Measurements from ENCODE around the gene ADGRA1.

ADGRA1 gene

GRCh38 chr10:133104068-133104962, 16.6 kb downstream of the ADGRA1 start:
- no peak for ATAC-seq (ENCODE audit: insufficient read depth, low read depth)
- H3K36me3 ChIP-seq (ENCODE audit: insufficient read depth, low read length), result no peaks in the 10 kb centered on the region
- TF ChIP-seq CTCF (IDR thresholded peaks at IDR 0.05; ENCODE audit: borderline replicate concordance, extremely low read depth, low read length, poor library complexity, severe bottlenecking), result no peak
- TF ChIP-seq EZH2 (IDR thresholded peaks at IDR 0.05; ENCODE audit: borderline replicate concordance, low read depth, low read length, severe bottlenecking), result no peak
- DNase-seq, result no peak
- no peak overlapping the region for H2AFZ ChIP-seq (ENCODE audit: low read depth, low read length)
- H3K4me3 ChIP-seq (ENCODE audit: low read depth in 1 of 2, low read length in 2 of 2), result no peak overlapping the region
- no peaks in the 10 kb centered on the region for H3K79me2 ChIP-seq (ENCODE audit: insufficient read depth, low read length)
- H3K9me3 ChIP-seq (ENCODE audit: insufficient read depth, low read length, severe bottlenecking), result peaks cover 15% of the 10 kb centered on the region
- no peak overlapping the region for H3K27ac ChIP-seq (ENCODE audit: low read length)
- no peaks in the 10 kb centered on the region for H3K4me1 ChIP-seq (ENCODE audit: insufficient read depth, low read length)
- H3K4me2 ChIP-seq (ENCODE audit: insufficient read depth, low read length), result no peak overlapping the region
- H3K9ac ChIP-seq (ENCODE audit: low read depth, low read length), result no peak overlapping the region
- H4K20me1 ChIP-seq (ENCODE audit: insufficient read depth, low read length), result no peaks in the 10 kb centered on the region
- H3K27me3 ChIP-seq (ENCODE audit: insufficient read depth, low read length, poor library complexity), result no peaks in the 10 kb centered on the region

- Histone ChIP-seq H3K4me2 (ENCODE audit: insufficient read depth, low read length) (no peak overlapping the region), H3K9ac (ENCODE audit: low read depth, low read length) (no peak overlapping the region), H3K36me3 (ENCODE audit: insufficient read depth, low read length) (no peaks in the 10 kb centered on the region), H3K4me3 (ENCODE audit: low read depth in 1 of 2, low read length in 2 of 2) (no peak overlapping the region), H3K27ac (ENCODE audit: low read length) (no peak overlapping the region), H3K79me2 (ENCODE audit: insufficient read depth, low read length) (no peaks in the 10 kb centered on the region), H3K9me3 (ENCODE audit: insufficient read depth, low read length, severe bottlenecking) (peaks cover 15% of the 10 kb centered on the region), H3K27me3 (ENCODE audit: insufficient read depth, low read length, poor library complexity) (no peaks in the 10 kb centered on the region), H4K20me1 (ENCODE audit: insufficient read depth, low read length) (no peaks in the 10 kb centered on the region), H3K4me1 (ENCODE audit: insufficient read depth, low read length) (no peaks in the 10 kb centered on the region), H2AFZ (ENCODE audit: low read depth, low read length) (no peak overlapping the region)
- ATAC-seq (ENCODE audit: insufficient read depth, low read depth) (no peak), DNase-seq (no peak)
- TF ChIP-seq CTCF (IDR thresholded peaks at IDR 0.05; ENCODE audit: borderline replicate concordance, extremely low read depth, low read length, poor library complexity, severe bottlenecking), result no peak
- no peak for TF ChIP-seq EZH2 (IDR thresholded peaks at IDR 0.05; ENCODE audit: borderline replicate concordance, low read depth, low read length, severe bottlenecking)
These were observed 17.4 kb downstream of the ADGRA1 start for GRCh38 chr10:133104963-133105640.

- Histone ChIP-seq H2AFZ (ENCODE audit: low read depth, low read length) (no peak overlapping the region), H3K79me2 (ENCODE audit: insufficient read depth, low read length) (no peaks in the 10 kb centered on the region), H3K4me3 (ENCODE audit: low read depth in 1 of 2, low read length in 2 of 2) (no peak overlapping the region), H4K20me1 (ENCODE audit: insufficient read depth, low read length) (no peaks in the 10 kb centered on the region), H3K9me3 (ENCODE audit: insufficient read depth, low read length, severe bottlenecking) (peaks cover 15% of the 10 kb centered on the region), H3K4me2 (ENCODE audit: insufficient read depth, low read length) (no peak overlapping the region), H3K4me1 (ENCODE audit: insufficient read depth, low read length) (no peaks in the 10 kb centered on the region), H3K9ac (ENCODE audit: low read depth, low read length) (no peak overlapping the region), H3K27ac (ENCODE audit: low read length) (no peak overlapping the region), H3K36me3 (ENCODE audit: insufficient read depth, low read length) (no peaks in the 10 kb centered on the region), H3K27me3 (ENCODE audit: insufficient read depth, low read length, poor library complexity) (no peaks in the 10 kb centered on the region)
- no peak for TF ChIP-seq CTCF (IDR thresholded peaks at IDR 0.05; ENCODE audit: borderline replicate concordance, extremely low read depth, low read length, poor library complexity, severe bottlenecking)
- no peak for TF ChIP-seq EZH2 (IDR thresholded peaks at IDR 0.05; ENCODE audit: borderline replicate concordance, low read depth, low read length, severe bottlenecking)
- no peak for ATAC-seq (ENCODE audit: insufficient read depth, low read depth)
- DNase-seq, result no peak
These were observed 18.1 kb downstream of the ADGRA1 start for GRCh38 chr10:133105686-133106390.

Measured in DND-41 (cell line).